ENCODE results near the gene AMBRA1.

The AMBRA1 gene

GRCh38 chr11:46437122-46437689 is 156.6 kb downstream of the AMBRA1 start:
- H3K4me3 ChIP-seq (replicated peaks; ENCODE audit: low read depth, low read length), result no peak overlapping the region
- no peak for TF ChIP-seq CTCF (IDR thresholded peaks at IDR 0.05; ENCODE audit: low read length, missing control alignments)
- no peak for DNase-seq (ENCODE audit: low read depth)

GRCh38 chr11:46436113-46436512 is 157.7 kb downstream of the AMBRA1 start:
- no peak for TF ChIP-seq CTCF (IDR thresholded peaks at IDR 0.05; ENCODE audit: low read length, missing control alignments)

GRCh38 chr11:46435679-46436078 is 158.1 kb downstream of the AMBRA1 start:
- no peak overlapping the region for H3K4me3 ChIP-seq (replicated peaks; ENCODE audit: low read depth, low read length)
- TF ChIP-seq CTCF (IDR thresholded peaks at IDR 0.05; ENCODE audit: low read length, missing control alignments), result no peak
- DNase-seq (ENCODE audit: low read depth), result no peak

More at GRCh38 chr11:46436113-46436512, 157.7 kb downstream of the AMBRA1 start:
- no peak overlapping the region for H3K4me3 ChIP-seq (replicated peaks; ENCODE audit: low read depth, low read length)
- DNase-seq (ENCODE audit: low read depth), result no peak

- DNase-seq (ENCODE audit: low read depth), result no peak
- H3K4me3 ChIP-seq (replicated peaks; ENCODE audit: low read depth, low read length), result no peak overlapping the region
- no peak for TF ChIP-seq CTCF (IDR thresholded peaks at IDR 0.05; ENCODE audit: low read length, missing control alignments)
Measured at GRCh38 chr11:46431211-46431610, 162.6 kb downstream of the AMBRA1 start.

- no peak for DNase-seq (ENCODE audit: low read depth)
- TF ChIP-seq CTCF (IDR thresholded peaks at IDR 0.05; ENCODE audit: low read length, missing control alignments), result no peak
- H3K4me3 ChIP-seq (replicated peaks; ENCODE audit: low read depth, low read length), result no peak overlapping the region
Measured at GRCh38 chr11:46429717-46430116, 164.1 kb downstream of the AMBRA1 start.

- DNase-seq (ENCODE audit: low read depth), result no peak
- TF ChIP-seq CTCF (IDR thresholded peaks at IDR 0.05; ENCODE audit: low read length, missing control alignments), result no peak
- H3K4me3 ChIP-seq (replicated peaks; ENCODE audit: low read depth, low read length), result no peak overlapping the region
Measured at GRCh38 chr11:46427364-46427763, 166.5 kb downstream of the AMBRA1 start.

Data from fibroblast of pulmonary artery (primary cell).